Left ventricle myocardium inferior (tissue), 1 donor: ENCODE measurements around the gene TNRC18. TPM values are rescaled to one million over a fixed set of nuclear protein-coding genes. Genes with fewer than 3 reads are reported as not detected.
"Not testable (repeated sequence)": the region's sequence is repeated elsewhere in the genome, so short reads cannot be mapped to it uniquely, and the experiment has no call there.

Experiments used
- DNase-seq: peaks from one replicate; pipeline ENCODE4 v3.0.0-alpha.2; 2020
- H3K27ac ChIP-seq: fragments of 200-600 bp; replicated peaks from 2 replicates; pipeline ENCODE4 v1.8.0; 2021
- H3K27me3 ChIP-seq: fragments of 200-600 bp; 2 replicates; pipeline ENCODE4 v1.8.0; 2021; ENCODE audit warnings: low read depth
- H3K36me3 ChIP-seq: fragments of 200-600 bp; 2 replicates; pipeline ENCODE4 v1.8.0; 2021
- H3K4me1 ChIP-seq: fragments of 200-600 bp; 2 replicates; pipeline ENCODE4 v1.8.0; 2021
- H3K4me3 ChIP-seq: fragments of 200-600 bp; 2 replicates; pipeline ENCODE4 v1.8.0; 2021; ENCODE audit warnings: mild to moderate bottlenecking, moderate library complexity
- H3K9me3 ChIP-seq: fragments of 200-600 bp; replicated peaks from 2 replicates; pipeline ENCODE4 v1.8.0; 2021
- CTCF ChIP-seq: fragments of 200-600 bp; IDR thresholded peaks from 2 replicates; pipeline ENCODE4 v1.8.0; 2021; ENCODE audit warnings: antibody characterized with exemption, mild to moderate bottlenecking, borderline replicate concordance
- intact Hi-C: fragments of 100-400 bp; cut with micrococcal nuclease; formaldehyde crosslinking; loops from one replicate; pipeline ENCODE4 v1.11.0; 2022
- total RNA-seq: library from RNA; stranded (reverse); fragmentation: NEBNext Ultra II Directional; extraction: Animal tissue kit (Norgen Biotek cat#: 25700); gene quantifications from one replicate; pipeline ENCODE4 v1.2.1, GENCODE V29; 2021
- donor health status: DM: no; HTN: yes; CAD: no; lungs with severe emphysema.

TNRC18 gene
- total RNA-seq, 1 donor from 2014 or later, result 27.7 TPM

GRCh38 chr7:5286933-5287332 is 136.7 kb downstream of the TNRC18 start:
- Histone ChIP-seq H3K9me3 (no peaks in the 10 kb centered on the region), H3K27me3 (peaks cover 11% of the 10 kb centered on the region), H3K4me3 (no peak overlapping the region), H3K4me1 (peaks cover 7% of the 10 kb centered on the region), H3K36me3 (no peaks in the 10 kb centered on the region), H3K27ac (no peak overlapping the region)
- no peak for TF ChIP-seq CTCF
- intact Hi-C loops, result no loop called here
- DNase-seq, result no peak

GRCh38 chr7:5284304-5285281 is 139.0 kb downstream of the TNRC18 start:
- no peak for TF ChIP-seq CTCF
- peaks cover 7% of the 10 kb centered on the region for H3K4me1 ChIP-seq
- H3K9me3 ChIP-seq, result no peaks in the 10 kb centered on the region
- no peak for DNase-seq
- H3K27ac ChIP-seq, result no peak overlapping the region
- intact Hi-C loops, result no loop called here
- H3K27me3 ChIP-seq, result peaks cover 11% of the 10 kb centered on the region
- H3K36me3 ChIP-seq, result no peaks in the 10 kb centered on the region
- no peak overlapping the region for H3K4me3 ChIP-seq

- intact Hi-C loops, result no loop called here
- DNase-seq, result no peak
- Histone ChIP-seq H3K36me3 (no peaks in the 10 kb centered on the region), H3K9me3 (no peaks in the 10 kb centered on the region), H3K27ac (no peak overlapping the region), H3K4me1 (peaks cover 7% of the 10 kb centered on the region), H3K27me3 (peaks cover 11% of the 10 kb centered on the region), H3K4me3 (peak overlapping the region; percentile 69)
- TF ChIP-seq CTCF, result no peak
Observed at GRCh38 chr7:5283421-5284303, 140.0 kb downstream of the TNRC18 start.

- no peak for TF ChIP-seq CTCF
- H3K27ac ChIP-seq, result no peak within 1 kb of the TSS
- DNase-seq, result peak; percentile 65
Observed at GRCh38 chr7:5282543-5283316, 140.9 kb downstream of the TNRC18 start, which contains the start of gene SLC29A4. Gene SLC29A4, plus strand, starts transcription at chr7:5282943. Its CDS starts 4,874 bp downstream, at chr7:5287817.

GRCh38 chr7:5281598-5282500 is 141.8 kb downstream of the TNRC18 start:
- H3K9me3 ChIP-seq, H3K27ac ChIP-seq, DNase-seq, H3K36me3 ChIP-seq, H3K4me1 ChIP-seq, H3K4me3 ChIP-seq, intact Hi-C loops: not testable (repeated sequence)
- H3K27me3 ChIP-seq, result peaks cover 11% of the 10 kb centered on the region

More at GRCh38 chr7:5282543-5283316, 140.9 kb downstream of the TNRC18 start, which contains the start of gene SLC29A4:
- Histone ChIP-seq H3K4me3 (peak within 1 kb of the TSS; percentile 69), H3K27me3 (peaks cover 11% of the 10 kb centered on the region), H3K9me3 (no peaks in the 10 kb centered on the region), H3K4me1 (peaks cover 7% of the 10 kb centered on the region), H3K36me3 (no peaks in the 10 kb centered on the region)
- intact Hi-C loops, result no loop called here
